Fibroblast of peridontal ligament (primary cell): ENCODE measurements around the gene RTCB.

Source experiments
- DNase-seq: peaks from one replicate; pipeline ENCODE4 v3.0.0-alpha.2; 2010; ENCODE audit errors: extremely low read depth

RTCB gene

GRCh38 chr22:32411829-32412592 is at the start of gene RTCB:
TSS of gene RTCB (minus strand) at chr22:32412247. CDS start at chr22:32412156, 91 bp downstream.
- DNase-seq, result peak; percentile 96

GRCh38 chr22:32457031-32457430 is 45.0 kb upstream of the RTCB start:
- no peak for DNase-seq

GRCh38 chr22:32448980-32449379 is 36.9 kb upstream of the RTCB start:
- no peak for DNase-seq

GRCh38 chr22:32446321-32446720 is 34.3 kb upstream of the RTCB start:
- no peak for DNase-seq

GRCh38 chr22:32444068-32444467 is 32.0 kb upstream of the RTCB start:
- DNase-seq, result no peak

GRCh38 chr22:32430352-32430751 is 18.3 kb upstream of the RTCB start:
- no peak for DNase-seq

GRCh38 chr22:32426881-32427280 is 14.8 kb upstream of the RTCB start:
- DNase-seq, result no peak

- no peak for DNase-seq
Measured at GRCh38 chr22:32423664-32424063, 11.6 kb upstream of the RTCB start.

- no peak for DNase-seq
Measured at GRCh38 chr22:32422062-32422461, 10.0 kb upstream of the RTCB start.

- DNase-seq, result no peak
Measured at GRCh38 chr22:32421484-32421883, 9.4 kb upstream of the RTCB start.

GRCh38 chr22:32417906-32418305 is 5.9 kb upstream of the RTCB start:
- DNase-seq, result no peak

GRCh38 chr22:32416556-32417085 is 4.6 kb upstream of the RTCB start:
- DNase-seq, result no peak

- DNase-seq, result no peak
Measured at GRCh38 chr22:32414191-32414590, 2.1 kb upstream of the RTCB start.

GRCh38 chr22:32413719-32414118 is 1.7 kb upstream of the RTCB start:
- DNase-seq, result peak; percentile 37

- DNase-seq, result peak; percentile 14
Measured at GRCh38 chr22:32411402-32411801, 645 bp downstream of the RTCB start.

- DNase-seq, result no peak
Measured at GRCh38 chr22:32410459-32410858, 1.6 kb downstream of the RTCB start.

- no peak for DNase-seq
Measured at GRCh38 chr22:32409977-32410376, 2.1 kb downstream of the RTCB start.

- no peak for DNase-seq
Measured at GRCh38 chr22:32407936-32408335, 4.1 kb downstream of the RTCB start.

GRCh38 chr22:32407312-32407711 is 4.7 kb downstream of the RTCB start:
- DNase-seq, result no peak

GRCh38 chr22:32404021-32404420 is 8.0 kb downstream of the RTCB start:
- DNase-seq, result no peak

GRCh38 chr22:32401486-32401885 is 10.6 kb downstream of the RTCB start:
- DNase-seq, result no peak

- DNase-seq, result peak; percentile 11
Measured at GRCh38 chr22:32396746-32397145, 15.3 kb downstream of the RTCB start.

GRCh38 chr22:32396255-32396654 is 15.8 kb downstream of the RTCB start:
- DNase-seq, result no peak

- DNase-seq, result no peak
Measured at GRCh38 chr22:32395107-32395506, 16.9 kb downstream of the RTCB start.
